WTC11 (cell line): ENCODE measurements around the gene CD300A. TPM values are rescaled to one million over a fixed set of nuclear protein-coding genes. Genes with fewer than 3 reads are reported as not detected.

ENCODE experiments used
- ATAC-seq: fragments of 200-7000 bp; cut with Tn5 transposase; 2 replicates; pipeline ENCODE4 v1.10.0; 2021; ENCODE audit warnings: mild to moderate bottlenecking, moderate library complexity
- CTCF ChIA-PET: fragments of 300-600 bp; sonication (Branson Sonifier 250); formaldehyde crosslinking; loops from one replicate; lab custom pipeline; 2021; ENCODE audit warnings: antibody characterized with exemption; lab: Charles Lee
- POLR2A ChIA-PET: fragments of 350-600 bp; sonication (Branson Sonifier 250); formaldehyde crosslinking; loops from one replicate; lab custom pipeline; 2021; ENCODE audit warnings: antibody characterized with exemption; lab: Charles Lee
- DNase-seq: peaks from one replicate; pipeline ENCODE4 v3.0.0; 2021; ENCODE audit warnings: low spot score
- H3K27ac Mint-ChIP-seq: 2 replicates; pipeline ENCODE4 v1.8.0; 2021; ENCODE audit warnings: mixed read lengths
- H3K27me3 Mint-ChIP-seq: 2 replicates; pipeline ENCODE4 v1.8.0; 2021; ENCODE audit warnings: low read depth, mild to moderate bottlenecking, moderate library complexity, mixed read lengths
- H3K36me3 Mint-ChIP-seq: 2 replicates; pipeline ENCODE4 v1.8.0; 2021; ENCODE audit warnings: mixed read lengths
- H3K4me1 Mint-ChIP-seq: 2 replicates; pipeline ENCODE4 v1.8.0; 2022; ENCODE audit warnings: mixed read lengths
- H3K4me3 Mint-ChIP-seq: 2 replicates; pipeline ENCODE4 v1.8.0; 2021; ENCODE audit warnings: mild to moderate bottlenecking, moderate library complexity, mixed read lengths
- H3K9me3 Mint-ChIP-seq: 2 replicates; pipeline ENCODE4 v1.8.0; 2021; ENCODE audit warnings: mixed read lengths
- ATF1 ChIP-seq: sonication (generic); formaldehyde crosslinking; IDR thresholded peaks from 2 replicates; pipeline ENCODE4 v1.8.1; 2023; ENCODE audit warnings: mild to moderate bottlenecking, moderate library complexity, missing genetic modification reagents
- ATF2 ChIP-seq: sonication (generic); formaldehyde crosslinking; IDR thresholded peaks from 2 replicates; pipeline ENCODE4 v1.8.1; 2022; ENCODE audit warnings: low read depth, missing genetic modification reagents, borderline replicate concordance
- CBFB ChIP-seq: sonication (generic); formaldehyde crosslinking; IDR thresholded peaks from 2 replicates; pipeline ENCODE4 v1.8.1; 2022; ENCODE audit warnings: mild to moderate bottlenecking, low read depth, missing genetic modification reagents
- FOXK1 ChIP-seq: sonication (generic); formaldehyde crosslinking; IDR thresholded peaks from 2 replicates; pipeline ENCODE4 v1.8.0; 2022; ENCODE audit warnings: mild to moderate bottlenecking, moderate library complexity, missing genetic modification reagents
- GABPB1 ChIP-seq: sonication (generic); formaldehyde crosslinking; IDR thresholded peaks from 2 replicates; pipeline ENCODE4 v1.8.1; 2023; ENCODE audit warnings: mild to moderate bottlenecking, missing genetic modification reagents
- HMGA2 ChIP-seq: fragments of 250-450 bp; sonication (Bioruptor Pico); IDR thresholded peaks from 2 replicates; pipeline ENCODE4 v1.4.0; 2021; ENCODE audit warnings: mild to moderate bottlenecking, moderate library complexity
- IRF2 ChIP-seq: sonication (generic); formaldehyde crosslinking; IDR thresholded peaks from 2 replicates; pipeline ENCODE4 v1.8.0; 2022; ENCODE audit warnings: low read depth, missing genetic modification reagents, borderline replicate concordance
- JAZF1 ChIP-seq: fragments of 250-450 bp; sonication (Bioruptor Pico); IDR thresholded peaks from 2 replicates; pipeline ENCODE4 v1.9.0; 2021; ENCODE audit warnings: moderate library complexity, mild to moderate bottlenecking, inconsistent platforms
- MAX ChIP-seq: sonication (generic); formaldehyde crosslinking; IDR thresholded peaks from 2 replicates; pipeline ENCODE4 v1.8.0; 2022; ENCODE audit warnings: mild to moderate bottlenecking, missing genetic modification reagents
- NFATC4 ChIP-seq: fragments of 250-450 bp; sonication (Bioruptor Pico); IDR thresholded peaks from 2 replicates; pipeline ENCODE4 v1.9.0; 2021; ENCODE audit warnings: mild to moderate bottlenecking
- NR2C2 ChIP-seq: sonication (generic); formaldehyde crosslinking; IDR thresholded peaks from 2 replicates; pipeline ENCODE4 v1.8.0; 2022; ENCODE audit warnings: mild to moderate bottlenecking, missing genetic modification reagents
- SMAD4 ChIP-seq: sonication (generic); formaldehyde crosslinking; IDR thresholded peaks from 2 replicates; pipeline ENCODE4 v1.8.0; 2022; ENCODE audit warnings: mild to moderate bottlenecking, missing genetic modification reagents
- SP1 ChIP-seq: sonication (generic); formaldehyde crosslinking; conservative IDR thresholded peaks from 2 replicates; pipeline ENCODE4 v1.8.1; 2022; ENCODE audit warnings: missing genetic modification reagents
- ZNF121 ChIP-seq: sonication (generic); formaldehyde crosslinking; IDR thresholded peaks from 2 replicates; pipeline ENCODE4 v1.8.0; 2023; ENCODE audit warnings: missing genetic modification reagents
- ZNF232 ChIP-seq: sonication (generic); formaldehyde crosslinking; IDR thresholded peaks from 2 replicates; pipeline ENCODE4 v1.8.0; 2022; ENCODE audit warnings: mild to moderate bottlenecking, missing genetic modification reagents
- ZNF396 ChIP-seq: fragments of 250-450 bp; sonication (Bioruptor Pico); IDR thresholded peaks from 2 replicates; pipeline ENCODE4 v1.8.0; 2021; ENCODE audit warnings: mild to moderate bottlenecking, moderate library complexity, borderline replicate concordance
- ZNF416 ChIP-seq: fragments of 250-450 bp; sonication (Bioruptor Pico); IDR thresholded peaks from 2 replicates; pipeline ENCODE4 v1.9.0; 2021; ENCODE audit warnings: mild to moderate bottlenecking, inconsistent platforms
- total RNA-seq: library from RNA; stranded (reverse); gene quantifications from 3 replicates; pipeline ENCODE4 v1.2.3, GENCODE V29; 2021
- TF ChIP-seq, protein P1 (sequence below): sonication (generic); formaldehyde crosslinking; IDR thresholded peaks from 2 replicates; pipeline ENCODE4 v1.8.0; 2023; ENCODE audit warnings: mild to moderate bottlenecking, missing genetic modification reagents
- TF ChIP-seq, protein P2 (sequence below): sonication (generic); formaldehyde crosslinking; IDR thresholded peaks from 2 replicates; pipeline ENCODE4 v1.8.0; 2022; ENCODE audit warnings: mild to moderate bottlenecking, missing genetic modification reagents
- TF ChIP-seq, protein P3 (sequence below): fragments of 250-450 bp; sonication (Bioruptor Pico); IDR thresholded peaks from 2 replicates; pipeline ENCODE4 v1.8.0; 2021; ENCODE audit warnings: mild to moderate bottlenecking
- TF ChIP-seq, protein P4 (sequence below): sonication (generic); formaldehyde crosslinking; IDR thresholded peaks from 2 replicates; pipeline ENCODE4 v1.8.0; 2023; ENCODE audit warnings: missing genetic modification reagents, mild to moderate bottlenecking, borderline replicate concordance

CD300A gene
- total RNA-seq, 1 experiment from 2014 or later: 1.1 TPM

DNA sequence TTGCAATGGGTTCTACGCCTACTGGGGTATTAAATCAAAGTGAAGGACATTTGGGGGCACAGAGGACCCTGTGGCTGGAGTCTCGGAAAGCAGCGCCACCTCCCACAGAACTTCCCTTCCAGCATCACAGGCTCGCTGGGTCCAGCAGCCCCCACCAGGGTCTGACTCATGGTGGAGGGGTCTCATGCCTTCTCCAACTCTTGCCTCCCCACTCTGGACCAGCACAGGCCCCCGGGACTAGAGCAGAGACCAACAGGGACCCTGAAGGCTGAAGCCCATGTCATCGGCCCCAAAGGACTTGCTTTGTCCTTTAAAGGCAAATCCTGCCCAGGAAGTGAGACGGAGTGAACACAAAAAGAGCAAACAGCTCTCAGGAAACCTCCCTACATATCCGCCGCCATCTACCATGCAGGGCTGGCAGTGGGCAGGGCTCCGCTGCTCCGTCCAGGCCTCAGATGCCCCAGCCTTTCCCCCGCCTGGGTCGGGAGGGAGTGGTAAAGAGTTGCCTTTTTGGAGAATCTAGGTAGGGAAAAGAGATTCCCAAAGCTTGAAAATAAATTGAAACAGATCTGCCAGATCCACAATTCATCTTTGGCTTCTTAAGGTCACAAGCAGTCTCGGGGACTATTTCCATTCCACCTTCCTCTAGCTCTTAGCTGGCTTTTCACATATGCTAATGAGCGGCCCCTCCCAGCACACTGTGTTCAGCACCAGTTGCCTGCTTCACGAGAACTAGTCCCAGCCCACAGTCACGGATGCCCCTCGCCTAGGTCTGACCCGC, 36.6 kb upstream of the CD300A start:
- Mint-ChIP-seq H3K27ac (peak overlapping the region; percentile 53), H3K27me3 (peaks cover 37% of the 10 kb centered on the region), H3K4me1 (peaks cover 39% of the 10 kb centered on the region), H3K9me3 (no peaks in the 10 kb centered on the region), H3K36me3 (no peaks in the 10 kb centered on the region; the same call in 1 of the 2 replicates), H3K4me3 (peak overlapping the region; percentile 84)
- ChIA-PET CTCF (interaction anchor here (0.7 to 2.8 kb wide), 12 partner anchors 9 to 307 kb away, joined by 3 to 29 read pairs (median 4); partner anchors contain the start of genes BTBD17 and RAB37), POLR2A (interaction anchor here (1.3 to 2.0 kb wide), 2 partner anchors 25 to 73 kb away, joined by 4 to 17 read pairs; no protein-coding TSS in a partner anchor)
- ATAC-seq (peak; percentile 9), DNase-seq (no peak)
- TF ChIP-seq GABPB1 (CRISPR knock-in tag) (peak; percentile 7; the same call in 1 of the 2 replicates), NFATC4 (CRISPR knock-in tag) (no peak), ZNF121 (0 out of 2 replicates have a peak, but pooled peaks have one; percentile 65), HMGA2 (no peak), JAZF1 (CRISPR knock-in tag) (no peak), CBFB (CRISPR knock-in tag) (no peak), ZNF232 (CRISPR knock-in tag) (no peak), SP1 (CRISPR knock-in tag) (no peak), ZNF416 (no peak), SMAD4 (no peak), ATF1 (no peak), MAX (CRISPR knock-in tag) (no peak)
- TF ChIP-seq, protein P1, sequence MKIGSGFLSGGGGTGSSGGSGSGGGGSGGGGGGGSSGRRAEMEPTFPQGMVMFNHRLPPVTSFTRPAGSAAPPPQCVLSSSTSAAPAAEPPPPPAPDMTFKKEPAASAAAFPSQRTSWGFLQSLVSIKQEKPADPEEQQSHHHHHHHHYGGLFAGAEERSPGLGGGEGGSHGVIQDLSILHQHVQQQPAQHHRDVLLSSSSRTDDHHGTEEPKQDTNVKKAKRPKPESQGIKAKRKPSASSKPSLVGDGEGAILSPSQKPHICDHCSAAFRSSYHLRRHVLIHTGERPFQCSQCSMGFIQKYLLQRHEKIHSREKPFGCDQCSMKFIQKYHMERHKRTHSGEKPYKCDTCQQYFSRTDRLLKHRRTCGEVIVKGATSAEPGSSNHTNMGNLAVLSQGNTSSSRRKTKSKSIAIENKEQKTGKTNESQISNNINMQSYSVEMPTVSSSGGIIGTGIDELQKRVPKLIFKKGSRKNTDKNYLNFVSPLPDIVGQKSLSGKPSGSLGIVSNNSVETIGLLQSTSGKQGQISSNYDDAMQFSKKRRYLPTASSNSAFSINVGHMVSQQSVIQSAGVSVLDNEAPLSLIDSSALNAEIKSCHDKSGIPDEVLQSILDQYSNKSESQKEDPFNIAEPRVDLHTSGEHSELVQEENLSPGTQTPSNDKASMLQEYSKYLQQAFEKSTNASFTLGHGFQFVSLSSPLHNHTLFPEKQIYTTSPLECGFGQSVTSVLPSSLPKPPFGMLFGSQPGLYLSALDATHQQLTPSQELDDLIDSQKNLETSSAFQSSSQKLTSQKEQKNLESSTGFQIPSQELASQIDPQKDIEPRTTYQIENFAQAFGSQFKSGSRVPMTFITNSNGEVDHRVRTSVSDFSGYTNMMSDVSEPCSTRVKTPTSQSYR (CRISPR knock-in tag): no peak
- TF ChIP-seq, protein P2, sequence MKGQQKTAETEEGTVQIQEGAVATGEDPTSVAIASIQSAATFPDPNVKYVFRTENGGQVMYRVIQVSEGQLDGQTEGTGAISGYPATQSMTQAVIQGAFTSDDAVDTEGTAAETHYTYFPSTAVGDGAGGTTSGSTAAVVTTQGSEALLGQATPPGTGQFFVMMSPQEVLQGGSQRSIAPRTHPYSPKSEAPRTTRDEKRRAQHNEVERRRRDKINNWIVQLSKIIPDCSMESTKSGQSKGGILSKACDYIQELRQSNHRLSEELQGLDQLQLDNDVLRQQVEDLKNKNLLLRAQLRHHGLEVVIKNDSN (CRISPR knock-in tag): no peak
- TF ChIP-seq, protein P3, sequence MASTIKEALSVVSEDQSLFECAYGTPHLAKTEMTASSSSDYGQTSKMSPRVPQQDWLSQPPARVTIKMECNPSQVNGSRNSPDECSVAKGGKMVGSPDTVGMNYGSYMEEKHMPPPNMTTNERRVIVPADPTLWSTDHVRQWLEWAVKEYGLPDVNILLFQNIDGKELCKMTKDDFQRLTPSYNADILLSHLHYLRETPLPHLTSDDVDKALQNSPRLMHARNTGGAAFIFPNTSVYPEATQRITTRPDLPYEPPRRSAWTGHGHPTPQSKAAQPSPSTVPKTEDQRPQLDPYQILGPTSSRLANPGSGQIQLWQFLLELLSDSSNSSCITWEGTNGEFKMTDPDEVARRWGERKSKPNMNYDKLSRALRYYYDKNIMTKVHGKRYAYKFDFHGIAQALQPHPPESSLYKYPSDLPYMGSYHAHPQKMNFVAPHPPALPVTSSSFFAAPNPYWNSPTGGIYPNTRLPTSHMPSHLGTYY (CRISPR knock-in tag): no peak
- TF ChIP-seq, all 79 proteins: peak for 2

- Mint-ChIP-seq H3K9me3 (no peaks in the 10 kb centered on the region), H3K36me3 (no peaks in the 10 kb centered on the region; the same call in 1 of the 2 replicates), H3K4me1 (peaks cover 39% of the 10 kb centered on the region), H3K4me3 (peak overlapping the region; percentile 84), H3K27me3 (peaks cover 37% of the 10 kb centered on the region), H3K27ac (peak overlapping the region; percentile 53)
- ATAC-seq: peak; percentile 2; the same call in 1 of the 2 replicates
- ChIA-PET CTCF (interaction anchor here (0.7 to 2.8 kb wide), 12 partner anchors 8 to 307 kb away, joined by 3 to 29 read pairs (median 4); partner anchors contain the start of genes BTBD17 and RAB37), POLR2A (interaction anchor here (1.3 to 2.0 kb wide), 2 partner anchors 24 to 73 kb away, joined by 4 to 17 read pairs; no protein-coding TSS in a partner anchor)
- no peak for DNase-seq
- TF ChIP-seq ATF2 (CRISPR knock-in tag): no peak
- TF ChIP-seq, protein P1 (CRISPR knock-in tag): no peak
- TF ChIP-seq ZNF396: no peak
- no peak for TF ChIP-seq FOXK1 (CRISPR knock-in tag)
- no peak for TF ChIP-seq NR2C2 (CRISPR knock-in tag)
- TF ChIP-seq, protein P4, sequence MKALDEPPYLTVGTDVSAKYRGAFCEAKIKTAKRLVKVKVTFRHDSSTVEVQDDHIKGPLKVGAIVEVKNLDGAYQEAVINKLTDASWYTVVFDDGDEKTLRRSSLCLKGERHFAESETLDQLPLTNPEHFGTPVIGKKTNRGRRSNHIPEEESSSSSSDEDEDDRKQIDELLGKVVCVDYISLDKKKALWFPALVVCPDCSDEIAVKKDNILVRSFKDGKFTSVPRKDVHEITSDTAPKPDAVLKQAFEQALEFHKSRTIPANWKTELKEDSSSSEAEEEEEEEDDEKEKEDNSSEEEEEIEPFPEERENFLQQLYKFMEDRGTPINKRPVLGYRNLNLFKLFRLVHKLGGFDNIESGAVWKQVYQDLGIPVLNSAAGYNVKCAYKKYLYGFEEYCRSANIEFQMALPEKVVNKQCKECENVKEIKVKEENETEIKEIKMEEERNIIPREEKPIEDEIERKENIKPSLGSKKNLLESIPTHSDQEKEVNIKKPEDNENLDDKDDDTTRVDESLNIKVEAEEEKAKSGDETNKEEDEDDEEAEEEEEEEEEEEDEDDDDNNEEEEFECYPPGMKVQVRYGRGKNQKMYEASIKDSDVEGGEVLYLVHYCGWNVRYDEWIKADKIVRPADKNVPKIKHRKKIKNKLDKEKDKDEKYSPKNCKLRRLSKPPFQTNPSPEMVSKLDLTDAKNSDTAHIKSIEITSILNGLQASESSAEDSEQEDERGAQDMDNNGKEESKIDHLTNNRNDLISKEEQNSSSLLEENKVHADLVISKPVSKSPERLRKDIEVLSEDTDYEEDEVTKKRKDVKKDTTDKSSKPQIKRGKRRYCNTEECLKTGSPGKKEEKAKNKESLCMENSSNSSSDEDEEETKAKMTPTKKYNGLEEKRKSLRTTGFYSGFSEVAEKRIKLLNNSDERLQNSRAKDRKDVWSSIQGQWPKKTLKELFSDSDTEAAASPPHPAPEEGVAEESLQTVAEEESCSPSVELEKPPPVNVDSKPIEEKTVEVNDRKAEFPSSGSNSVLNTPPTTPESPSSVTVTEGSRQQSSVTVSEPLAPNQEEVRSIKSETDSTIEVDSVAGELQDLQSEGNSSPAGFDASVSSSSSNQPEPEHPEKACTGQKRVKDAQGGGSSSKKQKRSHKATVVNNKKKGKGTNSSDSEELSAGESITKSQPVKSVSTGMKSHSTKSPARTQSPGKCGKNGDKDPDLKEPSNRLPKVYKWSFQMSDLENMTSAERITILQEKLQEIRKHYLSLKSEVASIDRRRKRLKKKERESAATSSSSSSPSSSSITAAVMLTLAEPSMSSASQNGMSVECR (CRISPR knock-in tag): no peak
- TF ChIP-seq IRF2 (CRISPR knock-in tag): no peak
Observed at GRCh38 chr17:74430385-74430705, 36.1 kb upstream of the CD300A start.
